ENCODE measurements around the gene ZNF615. TPM values are rescaled to one million over a fixed set of nuclear protein-coding genes. Genes with fewer than 3 reads are reported as not detected.
A peak's percentile ranks its signal among the peaks of the same experiment; 100 is the strongest.
"Not testable (repeated sequence)": the region's sequence is repeated elsewhere in the genome, so short reads cannot be mapped to it uniquely, and the experiment has no call there.

ZNF615 gene
- 10 to 100 TPM; 15.5 to 21.5 (median 18.3) TPM for polyA plus RNA-seq (ENCODE audit: insufficient read length in 3 of 3)
- long read RNA-seq, donor 1, full-length matches to known transcripts, result 2 of 2 reads
- long read RNA-seq, donor 1, partial matches to known transcripts, result 0 of 2 reads
- long read RNA-seq, donor 1, other reads (novel, unspliced or antisense), result 0 of 2 reads
- long read RNA-seq, donor 2, full-length matches to known transcripts, result 4 of 4 reads
- long read RNA-seq, donor 2, partial matches to known transcripts, result 0 of 4 reads
- long read RNA-seq, donor 2, other reads (novel, unspliced or antisense), result 0 of 4 reads
- long read RNA-seq, donor 3, full-length matches to known transcripts, result 5 of 5 reads
- long read RNA-seq, donor 3, partial matches to known transcripts, result 0 of 5 reads
- long read RNA-seq, donor 3, other reads (novel, unspliced or antisense), result 0 of 5 reads
- long read RNA-seq, donor 4, partial matches to known transcripts, result 0 of 2 reads
- long read RNA-seq, donor 4, other reads (novel, unspliced or antisense), result 0 of 2 reads
- long read RNA-seq, donor 5, partial matches to known transcripts, result 0 of 1 reads
- long read RNA-seq, donor 5, other reads (novel, unspliced or antisense), result 0 of 1 reads
- long read RNA-seq, donor 6, full-length matches to known transcripts, result 3 of 3 reads
- long read RNA-seq, donor 6, partial matches to known transcripts, result 0 of 3 reads
- long read RNA-seq, donor 6, other reads (novel, unspliced or antisense), result 0 of 3 reads
- long read RNA-seq, donor 7, full-length matches to known transcripts, result 7 of 7 reads
- long read RNA-seq, donor 7, partial matches to known transcripts, result 0 of 7 reads
- long read RNA-seq, donor 7, other reads (novel, unspliced or antisense), result 0 of 7 reads
- long read RNA-seq, donor 8, full-length matches to known transcripts, result 4 of 4 reads
- long read RNA-seq, donor 8, partial matches to known transcripts, result 0 of 4 reads
- long read RNA-seq, donor 8, other reads (novel, unspliced or antisense), result 0 of 4 reads
- long read RNA-seq, donor 9, full-length matches to known transcripts, result 1 of 1 reads
- long read RNA-seq, donor 9, partial matches to known transcripts, result 0 of 1 reads
- long read RNA-seq, donor 9, other reads (novel, unspliced or antisense), result 0 of 1 reads
- long read RNA-seq, donor 10, full-length matches to known transcripts, result 3 of 3 reads
- long read RNA-seq, donor 10, partial matches to known transcripts, result 0 of 3 reads
- long read RNA-seq, donor 10, other reads (novel, unspliced or antisense), result 0 of 3 reads
- long read RNA-seq, donor 11, result 0 reads
- long read RNA-seq, donor 12, full-length matches to known transcripts, result 3 of 3 reads
- long read RNA-seq, donor 12, partial matches to known transcripts, result 0 of 3 reads
- long read RNA-seq, donor 12, other reads (novel, unspliced or antisense), result 0 of 3 reads
- long read RNA-seq, donor 13, full-length matches to known transcripts, result 2 of 2 reads
- long read RNA-seq, donor 13, partial matches to known transcripts, result 0 of 2 reads
- long read RNA-seq, donor 13, other reads (novel, unspliced or antisense), result 0 of 2 reads
- long read RNA-seq, donor 14, full-length matches to known transcripts, result 4 of 4 reads
- long read RNA-seq, donor 14, partial matches to known transcripts, result 0 of 4 reads
- long read RNA-seq, donor 14, other reads (novel, unspliced or antisense), result 0 of 4 reads
- long read RNA-seq, donor 15, partial matches to known transcripts, result 0 of 1 reads
- long read RNA-seq, donor 15, other reads (novel, unspliced or antisense), result 0 of 1 reads
- long read RNA-seq, donor 16, partial matches to known transcripts, result 0 of 1 reads
- long read RNA-seq, donor 16, other reads (novel, unspliced or antisense), result 0 of 1 reads

DNA sequence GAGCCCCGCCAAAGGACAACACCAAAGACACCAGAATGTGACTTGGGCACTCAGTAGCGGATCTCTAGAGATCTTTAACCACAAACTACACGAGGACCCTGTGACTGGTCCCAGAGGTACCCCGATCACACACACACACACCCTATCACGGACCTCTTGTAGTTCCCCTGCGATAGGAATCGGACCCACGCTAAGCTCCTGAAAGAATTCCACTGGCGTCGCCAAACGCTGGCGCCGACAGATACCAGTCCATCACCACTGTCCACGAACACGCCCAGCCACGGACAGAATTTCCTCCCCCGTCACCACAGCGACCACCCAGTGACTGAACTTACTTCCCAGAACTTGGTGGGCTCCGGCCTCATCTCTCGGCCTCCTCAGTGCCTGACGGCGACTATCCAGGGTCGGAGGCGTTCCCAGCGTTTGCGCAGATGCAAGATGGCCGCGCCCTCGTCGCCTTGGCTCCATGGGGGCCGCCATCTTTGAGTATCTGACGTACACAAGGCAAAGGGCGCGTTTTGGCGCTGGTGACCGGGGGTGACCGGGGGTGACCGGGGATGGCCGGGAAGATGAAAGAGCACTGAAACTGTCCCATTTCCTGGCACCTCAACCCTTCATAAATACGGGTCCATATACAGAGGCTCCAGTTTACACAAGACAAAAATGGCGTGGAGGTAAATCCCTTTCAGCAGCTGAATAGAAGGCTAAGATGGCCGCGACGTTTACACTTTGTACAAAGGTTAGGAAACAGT lies at the start of gene ZNF615:
ZNF615 (minus strand) TSS at position 406 of the 752 bp plus-strand sequence. CDS start 4,500 bp downstream, outside the sequence.
- peak; percentile 93 for DNase-seq

DNA sequence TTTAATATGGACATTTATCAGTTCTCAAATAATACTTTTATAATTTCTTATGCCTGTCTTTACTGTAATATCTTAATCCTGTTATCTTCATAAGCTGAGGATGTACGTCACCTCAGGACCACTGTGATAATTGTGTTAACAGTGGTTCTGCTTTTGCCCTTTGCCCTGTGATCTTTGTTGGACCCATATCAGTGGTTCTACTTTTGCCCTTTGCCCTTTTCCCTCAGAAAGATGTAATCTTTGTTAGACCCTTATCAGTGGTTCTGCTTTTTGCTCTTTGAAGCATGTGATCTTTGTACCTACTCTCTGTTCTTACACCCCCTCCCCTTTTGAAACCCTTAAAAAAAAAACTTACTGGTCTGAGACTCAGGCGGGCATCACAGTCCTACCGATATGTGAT lies 48.5 kb upstream of the ZNF615 start:
- not testable (repeated sequence) for DNase-seq

DNA sequence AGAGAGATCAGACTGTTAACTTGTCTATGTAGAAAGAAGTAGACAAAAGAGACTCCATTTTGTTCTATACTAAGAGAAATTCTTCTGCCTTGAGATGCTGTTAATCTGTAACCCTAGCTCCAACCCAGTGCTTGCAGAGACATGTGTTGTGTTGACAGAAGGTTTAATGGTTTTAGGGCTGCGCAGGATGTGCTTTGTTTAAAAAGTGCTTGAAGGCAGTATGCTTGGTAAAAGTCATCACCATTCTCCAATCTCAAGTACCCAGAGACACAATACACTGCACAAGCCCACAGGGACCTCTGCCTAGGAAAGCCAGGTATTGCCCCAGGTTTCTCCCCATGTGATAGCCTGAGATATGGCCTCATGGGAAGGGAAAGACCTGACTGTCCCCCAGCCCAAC lies 43.7 kb upstream of the ZNF615 start:
- DNase-seq, result not testable (repeated sequence)

DNA sequence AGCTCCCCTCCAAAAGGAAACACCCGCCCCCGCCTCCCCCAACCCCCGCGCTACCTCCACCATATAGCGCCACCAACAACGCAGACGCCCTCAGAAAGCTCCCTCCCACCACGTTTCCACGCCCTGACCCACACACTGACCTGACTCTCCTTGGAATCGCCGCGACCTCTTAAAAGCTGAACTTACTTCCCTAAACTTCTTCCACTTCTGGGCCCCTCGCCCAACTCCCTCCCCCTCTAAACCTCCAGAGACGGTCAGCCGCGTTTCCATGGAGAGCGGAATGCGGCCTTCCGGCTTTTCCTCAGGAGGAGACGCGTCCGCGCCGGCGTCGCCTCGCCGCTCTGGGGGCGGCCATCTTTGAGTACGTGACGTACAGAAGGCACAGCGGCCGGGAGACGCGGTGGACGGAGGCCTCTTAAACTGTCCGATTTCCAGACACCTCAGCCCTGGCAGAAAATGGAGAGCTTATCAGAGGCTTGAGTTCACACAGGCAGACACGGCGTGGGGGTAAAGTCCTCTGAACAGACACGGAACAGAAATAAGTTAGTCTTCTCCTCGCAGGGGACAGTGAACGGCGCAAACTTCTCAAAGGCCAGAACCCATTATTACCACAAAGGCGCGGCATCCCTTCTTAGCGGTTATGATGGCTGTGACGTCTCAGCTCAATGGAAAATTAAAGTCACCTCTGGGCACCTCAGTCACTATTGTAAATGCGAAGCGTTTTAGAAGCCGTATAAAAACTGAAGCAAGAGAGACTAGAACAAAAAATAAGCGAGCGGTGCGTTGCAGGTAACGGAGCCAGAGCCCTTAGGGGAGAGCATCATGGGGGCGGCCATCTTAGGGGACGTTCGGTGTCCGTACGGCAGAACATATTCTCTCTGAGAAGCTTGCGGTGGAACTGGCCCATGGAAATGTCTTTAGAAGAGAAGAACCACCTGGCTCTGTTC lies 40.8 kb upstream of the ZNF615 start, which contains the start of gene ZNF432:
ZNF432 (minus strand) TSS at position 284 of the 947 bp plus-strand sequence. CDS start 1,970 bp downstream, outside the sequence.
- DNase-seq, result peak; percentile 97

DNA sequence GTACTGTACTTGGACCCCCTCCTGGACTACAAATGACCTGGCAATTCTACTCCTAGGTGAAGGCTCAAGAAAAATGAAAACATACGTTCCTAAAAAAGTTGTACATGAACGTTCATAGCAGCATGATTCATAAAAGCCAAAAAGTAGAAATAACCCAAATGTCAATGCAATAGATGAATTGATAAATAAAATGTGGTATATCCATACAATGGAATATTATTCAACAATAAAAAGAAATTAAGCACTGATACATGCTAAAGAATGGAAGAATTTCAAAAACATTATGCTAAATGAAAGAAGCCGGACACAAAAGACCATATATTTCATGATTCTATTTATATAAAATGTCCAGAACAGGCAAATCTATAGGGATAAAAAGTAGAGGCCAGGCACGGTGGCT lies 31.2 kb upstream of the ZNF615 start:
- DNase-seq, result no peak

DNA sequence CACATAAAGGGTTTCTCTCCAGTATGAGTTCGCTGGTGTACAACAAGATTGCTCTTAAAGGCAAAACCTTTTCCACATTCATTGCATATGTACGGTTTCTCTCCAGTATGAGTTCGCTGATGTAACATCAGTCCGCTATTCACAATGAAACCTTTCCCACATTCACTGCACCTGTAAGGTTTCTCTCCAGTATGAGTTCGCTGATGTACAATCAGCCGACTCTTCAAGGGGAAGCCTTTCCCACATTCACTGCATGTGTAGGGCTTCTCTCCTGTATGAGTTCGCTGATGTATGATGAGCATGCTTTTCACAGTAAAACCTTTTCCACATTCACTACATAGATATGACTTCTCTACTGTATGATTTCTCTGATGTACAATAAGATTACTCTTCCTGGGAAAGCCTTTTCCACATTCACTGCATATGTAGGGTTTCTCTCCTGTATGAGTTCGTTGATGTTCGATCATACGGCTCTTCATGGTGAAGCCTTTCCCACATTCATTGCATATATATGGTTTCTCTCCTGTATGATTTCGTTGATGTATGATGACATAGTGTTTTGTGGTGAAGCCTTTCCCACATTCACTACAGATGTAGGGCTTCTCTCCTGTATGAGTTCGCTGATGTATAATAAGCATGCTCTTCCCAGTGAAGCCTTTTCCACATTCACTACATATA lies 26.2 kb upstream of the ZNF615 start:
- DNase-seq, result no peak

DNA sequence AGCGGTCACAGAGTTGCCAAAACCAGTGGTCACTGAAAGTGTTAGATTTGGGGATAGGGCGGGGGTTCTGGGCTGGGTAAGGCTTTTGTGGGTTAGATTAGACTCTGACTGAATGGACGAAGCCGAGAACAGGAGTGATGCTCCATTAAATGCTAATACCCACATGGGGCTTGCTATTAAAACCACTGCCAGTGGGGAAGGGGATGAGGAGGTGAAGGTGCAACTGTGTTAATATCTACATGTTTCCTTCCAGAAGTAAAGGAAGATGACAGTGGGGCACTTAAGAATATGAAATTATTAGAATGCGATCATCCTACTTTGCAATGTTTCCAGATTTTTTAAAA lies 20.7 kb upstream of the ZNF615 start:
- DNase-seq, result no peak

DNA sequence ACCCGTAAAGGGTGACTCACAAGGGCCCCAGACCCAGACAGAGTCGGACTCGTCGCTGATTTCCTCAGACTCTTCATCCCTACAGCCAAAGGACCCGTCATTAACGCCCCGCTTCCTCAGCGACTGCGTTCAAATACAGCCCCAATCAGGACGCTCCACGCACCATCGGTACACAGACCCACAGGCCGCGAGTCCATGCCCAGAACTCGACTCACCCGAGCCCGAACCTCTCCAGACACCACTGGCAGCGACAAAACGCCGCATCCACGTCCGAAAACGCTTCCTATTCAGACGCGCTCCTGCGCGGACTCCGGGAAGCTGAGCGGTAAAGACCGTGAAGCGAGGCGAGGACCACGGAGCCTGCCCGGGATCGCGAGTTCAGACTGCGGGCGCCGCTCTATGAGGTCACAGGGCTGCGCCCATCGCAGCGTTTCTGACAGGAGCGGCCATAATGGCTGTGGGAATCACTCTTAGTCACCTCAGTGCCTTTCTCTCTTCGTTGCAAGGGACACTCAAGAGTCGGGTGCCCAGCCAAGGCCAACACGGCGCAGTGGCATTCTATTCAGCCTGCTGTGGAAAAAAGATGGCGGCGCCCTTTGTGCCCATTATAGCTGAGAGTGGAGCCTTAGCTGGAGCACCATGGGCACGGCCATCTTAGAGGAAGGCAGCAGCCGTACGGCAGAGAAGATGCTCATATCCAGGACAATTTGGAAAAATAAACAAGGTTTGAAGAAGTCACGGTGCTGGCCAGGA lies 20.2 kb upstream of the ZNF615 start, which contains the start of gene ZNF614:
ZNF614 (minus strand) TSS at position 353 of the 753 bp plus-strand sequence. CDS start 2,634 bp downstream, outside the sequence.
- DNase-seq, result peak; percentile 91

DNA sequence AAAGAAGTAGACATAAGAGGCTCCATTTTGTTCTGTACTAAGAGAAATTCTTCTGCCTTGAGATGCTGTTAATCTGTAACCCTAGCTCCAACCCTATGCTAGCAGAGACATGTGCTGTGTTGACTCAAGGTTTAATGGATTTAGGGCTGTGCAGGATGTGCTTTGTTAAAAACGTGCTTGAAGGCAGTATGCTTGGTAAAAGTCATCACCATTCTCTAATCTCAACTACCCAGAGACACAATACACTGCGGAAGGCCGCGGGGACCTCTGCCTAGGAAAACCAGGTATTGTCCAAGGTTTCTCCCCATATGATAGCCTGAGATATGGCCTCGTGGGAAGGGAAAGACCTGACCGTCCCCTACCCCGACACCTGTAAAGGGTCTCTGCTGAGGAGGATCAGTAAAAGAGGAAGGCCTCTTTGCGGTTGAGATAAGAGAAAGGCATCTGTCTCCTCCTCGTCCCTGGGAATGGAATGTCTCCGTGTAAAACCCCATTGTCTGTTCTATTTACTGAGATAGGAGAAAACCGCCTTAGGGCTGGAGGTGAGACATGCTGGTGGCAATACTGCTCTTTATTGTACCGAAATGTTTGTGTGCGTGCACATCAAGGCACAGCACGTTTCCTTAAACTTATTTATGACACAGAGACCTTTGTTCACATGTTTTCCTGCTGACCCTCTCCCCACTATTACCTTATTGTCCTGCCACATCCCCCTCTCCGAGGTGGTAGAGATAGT lies 18.4 kb upstream of the ZNF615 start:
- DNase-seq, result not testable (repeated sequence)

DNA sequence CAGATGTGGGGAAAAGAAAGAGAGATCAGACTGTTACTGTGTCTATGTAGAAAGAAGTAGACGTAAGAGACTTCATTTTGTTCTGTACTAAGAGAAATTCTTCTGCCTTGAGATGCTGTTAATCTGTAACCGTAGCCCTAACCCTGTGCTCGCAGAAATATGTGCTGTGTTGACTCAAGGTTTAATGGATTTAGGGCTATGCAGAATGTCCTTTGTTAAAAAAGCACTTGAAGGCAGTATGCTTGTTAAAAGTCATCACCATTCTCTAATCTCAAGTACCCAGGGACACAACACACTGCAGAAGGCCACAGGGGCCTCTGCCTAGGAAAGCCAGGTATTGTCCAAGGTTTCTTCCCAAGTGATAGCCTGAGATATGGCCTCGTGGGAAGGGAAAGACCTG lies 16.5 kb upstream of the ZNF615 start:
- DNase-seq, result not testable (repeated sequence)

DNA sequence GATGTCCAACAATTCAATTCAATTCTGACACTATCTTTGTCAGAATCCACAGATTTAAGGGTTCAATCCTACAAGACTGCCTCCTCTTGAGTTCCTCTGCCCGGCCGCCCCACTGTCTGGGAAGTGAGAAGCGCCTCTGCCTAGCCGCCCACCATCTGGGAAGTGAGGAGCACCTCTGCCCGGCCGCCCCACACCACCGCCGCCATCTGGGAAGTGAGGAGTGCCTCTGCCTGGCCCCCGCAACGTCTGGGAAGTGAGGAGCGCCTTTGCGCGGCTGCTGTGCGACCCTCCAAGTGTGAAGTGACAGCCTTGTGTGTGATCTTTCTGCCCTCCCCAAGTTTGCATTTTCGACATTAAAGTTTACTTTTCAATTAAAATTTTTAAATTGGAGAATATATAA lies 14.2 kb upstream of the ZNF615 start:
- no peak for DNase-seq

DNA sequence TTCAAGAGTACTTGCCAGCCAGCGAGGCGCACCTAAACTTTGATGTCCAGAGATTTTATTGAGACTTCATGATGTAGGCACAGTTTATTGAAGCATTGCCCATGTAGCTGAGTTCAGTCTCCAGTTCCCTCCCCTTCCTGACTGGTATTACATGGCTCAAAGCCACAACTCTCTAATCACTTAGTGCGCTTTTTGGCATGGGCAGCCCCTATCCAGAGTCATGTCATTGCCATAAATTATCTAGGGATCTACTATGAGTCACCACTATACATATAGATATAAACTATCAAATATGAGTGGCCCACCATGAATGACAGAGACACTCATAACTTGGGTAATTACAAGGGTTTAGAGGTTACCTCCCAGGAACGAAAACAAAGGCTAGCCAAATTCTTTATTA lies 12.5 kb upstream of the ZNF615 start:
- no peak for DNase-seq

DNA sequence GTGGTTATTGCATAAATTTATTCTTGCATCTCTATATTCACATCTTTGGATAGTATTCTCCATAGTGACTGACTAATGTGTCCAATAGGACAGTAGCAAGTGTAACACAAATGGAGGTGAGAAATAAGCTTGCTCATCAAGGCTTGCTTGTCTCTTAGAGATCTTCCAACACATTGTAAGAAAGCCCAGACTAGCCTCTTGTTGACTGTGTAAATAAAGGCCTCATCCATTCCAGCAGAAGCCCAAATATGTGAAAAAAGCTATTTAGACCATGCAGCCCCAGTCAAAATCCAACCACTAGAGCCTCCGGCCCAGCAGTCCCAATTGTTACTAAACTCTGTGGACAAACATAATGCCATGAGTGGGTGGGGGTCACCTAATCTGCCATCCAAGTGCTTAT lies 2.7 kb upstream of the ZNF615 start:
- DNase-seq, result no peak

DNA sequence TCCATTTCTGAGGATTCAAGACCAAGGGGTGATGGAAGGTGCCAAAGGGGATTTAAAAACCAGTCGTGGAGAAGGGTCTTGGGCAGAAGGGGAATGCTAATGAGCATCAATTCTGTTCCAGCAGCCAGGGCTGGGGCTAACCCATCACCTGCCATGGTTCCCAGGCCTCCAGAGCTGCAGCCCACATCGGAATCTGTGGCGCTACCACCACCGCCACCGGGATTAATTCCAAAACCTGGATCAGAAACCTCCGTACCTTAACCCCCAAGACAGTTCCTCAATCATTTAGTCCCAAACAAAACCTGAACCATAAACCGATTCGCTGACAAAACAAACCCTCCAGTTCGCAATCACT lies 583 bp downstream of the ZNF615 start:
- peak; percentile 29 for DNase-seq

DNA sequence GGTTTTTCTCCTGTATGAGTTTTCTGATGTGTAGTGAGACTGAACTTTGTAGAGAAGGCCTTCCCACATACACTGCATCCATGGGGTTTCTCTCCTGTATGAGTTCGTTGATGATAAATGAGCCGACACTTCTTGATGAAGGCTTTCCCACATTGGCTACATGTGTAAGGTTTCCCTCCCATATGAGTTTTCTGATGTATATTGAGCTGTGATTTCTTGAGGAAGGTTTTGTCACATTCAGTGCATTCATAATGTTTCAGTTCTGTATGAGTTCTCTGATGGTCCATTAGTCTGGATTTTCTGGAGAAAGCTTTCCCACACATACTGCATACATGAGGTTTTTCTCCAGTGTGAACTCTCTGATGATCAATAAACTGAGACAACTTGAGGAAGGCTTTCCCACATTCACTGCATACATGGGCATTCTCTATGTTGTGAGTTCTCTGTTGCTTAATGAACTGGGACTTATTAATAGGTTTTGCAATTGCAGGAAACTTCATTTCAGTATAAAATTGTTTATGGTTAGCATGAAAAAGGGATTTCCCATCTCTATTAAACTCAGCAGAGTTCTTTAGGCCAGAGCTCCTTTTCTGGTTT lies 13.9 kb downstream of the ZNF615 start:
- no peak for DNase-seq

DNA sequence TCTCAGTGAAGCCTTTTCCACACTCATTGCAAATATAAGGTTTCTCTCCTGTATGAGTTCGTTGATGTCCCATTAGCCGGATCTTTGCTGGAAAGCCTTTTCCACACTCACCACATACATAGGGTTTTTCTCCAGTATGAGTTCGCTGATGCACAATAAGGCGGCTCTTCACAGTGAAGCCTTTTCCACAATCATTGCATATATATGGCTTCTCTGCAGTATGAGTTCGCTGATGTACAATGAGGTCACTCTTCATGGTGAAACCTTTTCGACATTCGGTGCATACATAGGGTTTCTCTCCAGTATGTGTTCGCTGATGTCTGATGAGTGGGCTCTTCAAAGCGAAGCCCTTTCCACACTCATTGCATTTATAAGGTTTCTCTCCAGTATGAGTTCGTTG lies 14.6 kb downstream of the ZNF615 start:
- no peak for DNase-seq
